ENCODE data around the gene GHR.

GHR gene

GRCh38 chr5:42397267-42397666 is 26.0 kb upstream of the GHR start (continued):
- TF ChIP-seq ZNF146 (tag by site-specific recombination; IDR thresholded peaks at IDR 0.05) (no peak), ZNF518A (tag by site-specific recombination; conservative IDR thresholded peaks at IDR 0.05; ENCODE audit: low read depth) (no peak), ZNF654 (tag by site-specific recombination; IDR thresholded peaks at IDR 0.05; ENCODE audit: low read depth) (no peak), ZNF292 (tag by site-specific recombination; IDR thresholded peaks at IDR 0.05; ENCODE audit: borderline replicate concordance, low read depth) (no peak)

GRCh38 chr5:42399702-42400101 is 23.5 kb upstream of the GHR start:
- ChIA-PET CTCF (no interaction called here), POLR2A (no interaction called here)
- no peaks in the 10 kb centered on the region for H3K36me3 ChIP-seq (ENCODE audit: control insufficient read depth in 2 of 2, insufficient read depth in 1 of 2, low read length in 2 of 2)
- H3K4me1 ChIP-seq (ENCODE audit: control insufficient read depth, insufficient read depth, low read length): no peaks in the 10 kb centered on the region
- no peak overlapping the region for H3K4me3 ChIP-seq (ENCODE audit: low read depth, low read length)
- no peak overlapping the region for H3K27ac ChIP-seq (ENCODE audit: extremely low read depth, low read depth, low read length)
- no peaks in the 10 kb centered on the region for H3K9me3 ChIP-seq (ENCODE audit: control insufficient read depth, insufficient read depth, low read depth, low read length)
- TF ChIP-seq ZNF114 (tag by site-specific recombination; IDR thresholded peaks at IDR 0.05) (no peak), SP3 (tag by site-specific recombination; IDR thresholded peaks at IDR 0.05) (no peak), ZBTB21 (tag by site-specific recombination; IDR thresholded peaks at IDR 0.05) (no peak), ZNF549 (tag by site-specific recombination; IDR thresholded peaks at IDR 0.05) (no peak)

GRCh38 chr5:42400474-42400873 is 22.8 kb upstream of the GHR start:
- H3K9me3 ChIP-seq (ENCODE audit: control insufficient read depth, insufficient read depth, low read depth, low read length): no peaks in the 10 kb centered on the region
- no peak for TF ChIP-seq ZNF449 (tag by site-specific recombination; IDR thresholded peaks at IDR 0.05)
- no peak for TF ChIP-seq ZNF837 (tag by site-specific recombination; IDR thresholded peaks at IDR 0.05)
- TF ChIP-seq ZNF830 (tag by site-specific recombination; IDR thresholded peaks at IDR 0.05; ENCODE audit: low read depth): no peak
- no peak for TF ChIP-seq ZNF707 (tag by site-specific recombination; IDR thresholded peaks at IDR 0.05)
- TF ChIP-seq MYNN (tag by site-specific recombination; IDR thresholded peaks at IDR 0.05; ENCODE audit: borderline replicate concordance): no peak
- no peak for TF ChIP-seq ZNF518A (tag by site-specific recombination; conservative IDR thresholded peaks at IDR 0.05; ENCODE audit: low read depth)
- TF ChIP-seq ZNF777 (tag by site-specific recombination; IDR thresholded peaks at IDR 0.05; ENCODE audit: borderline replicate concordance): no peak
- CTCF ChIA-PET: interaction anchor here (0.9 to 2.1 kb wide), 2 partner anchors 22 to 395 kb away, joined by 4 to 5 read pairs; partner anchors contain the start of gene GHR
- no peak overlapping the region for H3K4me3 ChIP-seq (ENCODE audit: low read depth, low read length)
- H3K36me3 ChIP-seq (ENCODE audit: control insufficient read depth in 2 of 2, insufficient read depth in 1 of 2, low read length in 2 of 2): no peaks in the 10 kb centered on the region
- POLR2A ChIA-PET: no interaction called here
- H3K27ac ChIP-seq (ENCODE audit: extremely low read depth, low read depth, low read length): no peak overlapping the region
- H3K4me1 ChIP-seq (ENCODE audit: control insufficient read depth, insufficient read depth, low read length): no peaks in the 10 kb centered on the region
